Peyer's patch (tissue), 4 donors: ENCODE data around the gene TMEM79.
"Not testable (repeated sequence)": the region's sequence is repeated elsewhere in the genome, so short reads cannot be mapped to it uniquely, and the experiment has no call there.

Source experiments
- CTCF ChIP-seq, 6 experiments: fragments of 450-650 bp in 4 of 6; fragments of 200-600 bp in 2 of 6; sonication (generic) in 1 of 6; IDR thresholded peaks; one replicate each; pipeline ENCODE4 v1.5.1; 2017 to 2019; ENCODE audit warnings: antibody characterized with exemption in 6 of 6, mild to moderate bottlenecking in 3 of 6, moderate library complexity in 1 of 6
- POLR2A ChIP-seq, 2 donors: fragments of 450-650 bp; IDR thresholded peaks; one replicate each; pipeline ENCODE4 v1.5.1; 2017; ENCODE audit warnings: antibody characterized with exemption in 2 of 2, mild to moderate bottlenecking in 2 of 2, moderate library complexity in 2 of 2

- TF ChIP-seq CTCF, POLR2A (IDR thresholded peaks at IDR 0.05): not testable (repeated sequence)
These were observed 39.1 kb downstream of the TMEM79 start for GRCh38 chr1:156323179-156323578.
